GM18873 (cell line): Measurements from ENCODE around the gene CHL1.
A peak's percentile ranks its signal among the peaks of the same experiment; 100 is the strongest.

Experiments
- ATAC-seq: cut with Tn5 transposase; IDR thresholded peaks from one replicate; pipeline ENCODE4 v1.9.1; 2021; ENCODE audit warnings: mild to moderate bottlenecking, moderate library complexity, moderate number of reproducible peaks; ENCODE audit not compliant: unreplicated experiment, low FRiP score

CHL1 gene

GRCh38 chr3:196311-197148 lies at the start of gene CHL1:
CHL1 (plus strand) TSS chr3:196763; CDS start chr3:319777, 123,014 bp downstream.
- ATAC-seq = no peak

GRCh38 chr3:151614-152189 lies 44.9 kb upstream of the CHL1 start:
- no peak for ATAC-seq

GRCh38 chr3:159974-160373 lies 36.6 kb upstream of the CHL1 start:
- no peak for ATAC-seq

GRCh38 chr3:166071-166470 lies 30.5 kb upstream of the CHL1 start:
- no peak for ATAC-seq

GRCh38 chr3:166799-167198 lies 29.8 kb upstream of the CHL1 start:
- no peak for ATAC-seq

GRCh38 chr3:173886-174285 lies 22.7 kb upstream of the CHL1 start:
- no peak for ATAC-seq

- no peak for ATAC-seq
These were observed 11.6 kb upstream of the CHL1 start for GRCh38 chr3:184976-185375.

GRCh38 chr3:192215-192929 lies 4.2 kb upstream of the CHL1 start:
- no peak for ATAC-seq

GRCh38 chr3:194001-194400 lies 2.6 kb upstream of the CHL1 start:
- no peak for ATAC-seq

GRCh38 chr3:194421-194820 lies 2.1 kb upstream of the CHL1 start:
- no peak for ATAC-seq

- ATAC-seq = no peak
These were observed 897 bp upstream of the CHL1 start for GRCh38 chr3:195666-196065.

- no peak for ATAC-seq
These were observed 725 bp downstream of the CHL1 start for GRCh38 chr3:197149-197827.

- no peak for ATAC-seq
These were observed 1.4 kb downstream of the CHL1 start for GRCh38 chr3:197828-198491.

- ATAC-seq = no peak
These were observed 3.3 kb downstream of the CHL1 start for GRCh38 chr3:199835-200234.

GRCh38 chr3:200758-201325 lies 4.3 kb downstream of the CHL1 start:
- ATAC-seq = no peak

GRCh38 chr3:204102-204501 lies 7.5 kb downstream of the CHL1 start:
- no peak for ATAC-seq

- ATAC-seq = no peak
These were observed 11.4 kb downstream of the CHL1 start for GRCh38 chr3:207973-208372.

GRCh38 chr3:210669-211068 lies 14.1 kb downstream of the CHL1 start:
- ATAC-seq = no peak

GRCh38 chr3:212432-212831 lies 15.9 kb downstream of the CHL1 start:
- peak; percentile 96 for ATAC-seq
